Fibroblast of skin of right quadriceps (primary cell): ENCODE data around the gene WDR76.
"Not testable (repeated sequence)": the region's sequence is repeated elsewhere in the genome, so short reads cannot be mapped to it uniquely, and the experiment has no call there.

Experiments
- DNase-seq: peaks from one replicate; pipeline ENCODE4 v3.0.0-alpha.2; 2013

WDR76 gene

DNA sequence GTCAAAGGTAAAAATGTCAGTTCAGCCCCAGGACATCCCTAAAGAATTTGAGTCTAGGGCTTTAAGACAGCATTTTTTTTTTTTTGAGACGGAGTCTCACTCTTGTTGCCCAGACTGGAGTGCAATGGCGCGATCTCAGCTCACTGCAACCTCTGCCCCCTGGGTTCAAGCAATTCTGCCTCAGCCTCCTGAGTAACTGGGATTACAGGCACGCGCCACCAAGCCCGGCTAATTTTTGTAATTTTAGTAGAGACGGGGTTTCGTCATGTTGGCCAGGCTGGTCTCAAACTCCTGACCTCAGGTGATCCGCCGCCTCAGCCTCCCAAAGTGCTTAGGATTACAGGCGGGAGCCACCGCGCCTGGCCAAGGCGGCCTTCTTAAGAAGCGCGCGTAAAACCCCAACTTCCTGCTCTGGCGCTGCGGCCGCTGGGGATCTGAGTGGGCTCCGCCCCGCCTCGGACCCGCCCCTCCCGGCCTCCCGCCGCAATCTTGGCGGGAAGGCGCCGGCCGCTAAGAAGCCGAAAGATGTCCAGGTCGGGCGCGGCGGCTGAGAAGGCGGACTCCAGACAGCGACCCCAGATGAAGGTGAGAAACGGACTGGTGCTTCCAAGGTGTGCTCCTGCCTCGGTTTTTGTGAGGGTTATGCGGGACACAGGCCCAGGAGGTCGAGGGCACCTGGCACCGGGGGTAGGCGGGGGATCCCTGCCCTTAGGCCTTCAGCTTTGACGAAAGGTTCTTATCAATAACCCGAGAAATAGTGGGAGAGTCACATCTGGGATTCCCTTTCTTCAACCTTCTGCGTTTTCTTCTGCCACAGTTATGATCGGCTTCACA is at the start of gene WDR76:
WDR76 (plus strand) TSS at position 495 of the 834 bp plus-strand sequence; CDS start at position 526, 31 bp downstream.
- peak; percentile 84 for DNase-seq

- DNase-seq, result peak; percentile 64
These were observed 49.4 kb upstream of the WDR76 start for GRCh38 chr15:43777267-43777914.

DNA sequence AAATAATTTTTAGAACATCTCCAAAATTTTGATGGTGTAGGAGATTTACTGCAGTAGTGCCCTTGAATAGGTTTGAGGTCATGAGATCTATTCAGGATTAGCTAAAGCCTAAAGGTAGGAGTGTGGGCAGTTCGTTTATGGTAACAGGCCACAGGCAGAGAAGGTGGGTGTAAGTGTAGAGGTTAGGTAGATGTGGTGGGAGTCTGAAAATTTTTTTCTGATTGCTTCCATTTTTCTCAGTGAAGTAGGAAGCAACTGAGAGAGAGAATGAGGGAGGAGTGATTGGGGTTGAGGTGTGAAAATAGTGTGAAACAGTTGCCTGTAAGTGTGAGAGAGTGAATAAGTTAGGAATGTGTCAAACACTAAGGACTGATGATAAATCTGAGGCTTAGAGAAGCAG is 47.8 kb upstream of the WDR76 start:
- no peak for DNase-seq

GRCh38 chr15:43789409-43789808 is 37.4 kb upstream of the WDR76 start:
- no peak for DNase-seq

- DNase-seq, result peak; percentile 100
These were observed 34.6 kb upstream of the WDR76 start, which contains the start of gene SERF2 for GRCh38 chr15:43791993-43792760. SERF2 (plus strand) TSS chr15:43792320; CDS start chr15:43792377, 57 bp downstream.

DNA sequence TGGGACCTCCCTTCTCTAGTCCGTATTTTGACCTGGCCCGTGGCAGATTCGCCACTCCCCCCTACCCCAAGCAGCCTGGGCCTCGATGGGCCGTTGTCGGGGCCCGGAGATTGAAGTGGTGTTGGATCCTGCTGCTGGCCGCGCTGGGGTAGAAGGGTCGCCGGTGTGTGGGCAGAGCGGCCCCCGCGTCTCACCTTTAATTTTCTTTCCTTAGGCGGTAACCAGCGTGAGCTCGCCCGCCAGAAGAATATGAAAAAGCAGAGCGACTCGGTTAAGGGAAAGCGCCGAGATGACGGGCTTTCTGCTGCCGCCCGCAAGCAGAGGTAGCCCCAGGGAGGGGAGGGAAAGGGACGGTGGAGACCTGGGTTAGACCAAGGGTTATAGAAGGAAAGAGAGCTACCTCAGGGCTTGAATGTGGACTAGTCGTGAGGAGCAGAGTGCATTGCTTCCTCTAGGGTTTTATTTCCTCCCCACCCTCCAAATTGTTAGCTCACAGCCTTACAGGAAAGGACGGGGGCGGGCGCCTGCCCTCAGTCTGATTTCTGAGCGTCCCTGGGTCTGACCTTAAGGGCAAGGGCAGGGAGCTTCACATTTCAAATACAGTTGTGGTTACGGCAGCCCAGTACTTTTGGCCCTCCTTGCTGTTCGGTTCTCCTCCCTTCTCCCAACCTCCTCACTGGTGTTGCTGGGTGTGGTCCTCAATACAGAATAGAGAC is 33.9 kb upstream of the WDR76 start:
- peak; percentile 32 for DNase-seq

DNA sequence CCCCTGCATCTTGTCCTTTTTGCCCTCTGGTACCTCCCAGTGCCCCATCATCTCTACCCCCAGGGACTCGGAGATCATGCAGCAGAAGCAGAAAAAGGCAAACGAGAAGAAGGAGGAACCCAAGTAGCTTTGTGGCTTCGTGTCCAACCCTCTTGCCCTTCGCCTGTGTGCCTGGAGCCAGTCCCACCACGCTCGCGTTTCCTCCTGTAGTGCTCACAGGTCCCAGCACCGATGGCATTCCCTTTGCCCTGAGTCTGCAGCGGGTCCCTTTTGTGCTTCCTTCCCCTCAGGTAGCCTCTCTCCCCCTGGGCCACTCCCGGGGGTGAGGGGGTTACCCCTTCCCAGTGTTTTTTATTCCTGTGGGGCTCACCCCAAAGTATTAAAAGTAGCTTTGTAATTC is 33.2 kb upstream of the WDR76 start:
- no peak for DNase-seq

GRCh38 chr15:43794269-43795037 is 32.3 kb upstream of the WDR76 start:
- DNase-seq, result peak; percentile 55

GRCh38 chr15:43795197-43795596 is 31.6 kb upstream of the WDR76 start:
- no peak for DNase-seq

DNA sequence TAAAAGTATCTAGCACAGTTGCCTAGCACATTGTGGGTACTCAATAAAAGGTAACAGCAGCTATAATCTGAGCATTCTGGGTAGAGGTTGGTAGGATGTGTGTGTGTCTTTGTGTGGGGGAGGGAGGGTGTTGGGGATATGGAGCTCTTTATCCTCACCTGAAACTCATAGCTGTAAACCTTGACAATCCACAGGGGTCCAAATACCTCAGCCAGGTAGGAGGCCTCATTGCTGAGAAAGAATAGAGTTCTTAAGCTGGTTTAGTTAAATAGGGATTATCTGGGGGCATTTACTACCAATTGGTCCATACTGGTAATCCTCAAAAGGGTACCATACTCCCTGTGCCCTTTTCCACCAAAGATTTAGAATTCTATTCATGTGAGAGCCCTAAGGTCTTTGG is 30.8 kb upstream of the WDR76 start:
- no peak for DNase-seq

DNA sequence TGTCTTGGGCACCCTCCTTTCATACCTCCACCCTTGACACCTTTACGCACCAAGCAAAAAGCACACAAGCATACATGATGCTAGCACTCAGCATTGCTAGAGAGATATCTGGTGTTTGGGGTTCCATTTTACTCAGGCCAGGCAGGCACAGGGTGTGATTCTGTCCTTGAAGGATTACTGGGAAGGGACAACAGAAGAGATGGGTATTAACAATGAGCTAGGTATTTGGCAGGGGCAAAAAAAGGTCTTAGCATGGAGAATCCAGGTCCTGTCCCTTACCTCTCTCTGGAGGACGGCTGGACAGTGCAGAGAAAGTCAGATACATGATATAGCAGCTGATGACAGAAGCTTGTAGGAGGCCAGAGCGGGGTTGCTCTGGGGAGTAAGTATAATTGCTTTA is 30.2 kb upstream of the WDR76 start:
- DNase-seq, result no peak

GRCh38 chr15:43799209-43799944 is 27.4 kb upstream of the WDR76 start:
- no peak for DNase-seq

DNA sequence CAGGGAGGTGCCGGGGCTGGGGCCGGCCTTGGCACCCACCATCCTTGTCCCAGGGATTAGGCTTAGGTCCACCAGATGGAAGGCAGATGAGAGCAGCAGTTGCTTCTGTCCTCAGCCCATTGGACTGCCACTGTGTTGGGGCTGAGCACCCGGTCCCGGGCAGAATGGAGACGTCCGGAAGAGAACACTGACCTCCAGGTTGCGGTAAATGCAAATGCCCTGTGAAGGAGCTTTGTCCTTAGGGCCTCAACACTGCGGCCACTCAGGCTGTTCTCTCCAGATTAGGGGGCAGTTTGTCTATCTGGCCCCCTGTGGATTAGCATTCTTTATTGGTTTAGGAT is 26.9 kb upstream of the WDR76 start, which contains the start of gene SERINC4:
SERINC4 (minus strand) TSS at position 276 of the 341 bp plus-strand sequence; CDS start at position 42, 234 bp downstream.
- no peak for DNase-seq

- peak; percentile 84 for DNase-seq
These were observed 26.3 kb upstream of the WDR76 start, which contains the start of gene HYPK for GRCh38 chr15:43800286-43801141. HYPK (plus strand) TSS chr15:43800599; CDS start chr15:43800623, 24 bp downstream.

DNA sequence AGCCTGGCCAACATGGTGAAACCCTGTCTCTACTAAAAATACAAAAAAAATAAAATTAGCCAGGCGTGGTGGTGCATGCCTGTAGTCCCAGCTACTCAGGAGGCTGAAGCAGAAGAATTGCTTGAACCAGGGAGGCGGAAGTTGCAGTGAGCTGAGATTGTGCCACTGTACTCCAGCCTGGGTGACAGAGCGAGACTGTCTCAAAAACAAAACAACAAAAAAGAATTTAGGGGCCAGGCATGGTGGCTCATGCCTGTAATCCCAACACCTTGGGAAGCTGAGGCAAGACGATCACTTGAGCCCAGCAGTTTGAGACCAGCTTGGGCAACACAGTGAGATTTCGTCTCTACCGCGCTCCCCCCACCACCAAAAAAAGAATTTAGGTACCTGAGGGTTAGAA is 24.1 kb upstream of the WDR76 start:
- DNase-seq, result not testable (repeated sequence)

DNA sequence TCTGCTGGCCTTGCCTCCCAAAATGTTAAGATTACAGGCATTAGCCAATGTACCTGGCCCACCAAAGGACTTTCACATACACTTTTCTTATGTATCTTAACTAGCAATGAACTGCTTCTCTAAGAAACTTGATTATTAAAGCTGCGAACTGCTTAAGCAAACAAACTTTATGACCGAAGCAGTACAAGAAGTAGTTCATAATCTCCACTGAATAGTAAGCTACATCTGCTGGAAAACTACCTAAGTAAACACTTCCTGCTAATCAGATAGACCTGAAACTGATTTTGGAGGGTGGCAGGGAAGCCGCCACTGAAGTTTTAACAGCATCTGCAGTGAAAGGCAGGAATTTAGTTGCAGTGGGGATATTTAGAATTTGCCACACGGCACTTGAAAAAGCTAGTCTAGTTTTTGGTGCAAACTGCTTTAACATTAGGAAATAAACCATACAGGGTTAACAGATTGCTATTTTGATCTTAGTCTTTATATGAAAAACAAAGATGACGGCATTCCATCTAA is 18.3 kb upstream of the WDR76 start:
- no peak for DNase-seq

GRCh38 chr15:43808960-43809678 is 17.7 kb upstream of the WDR76 start:
- no peak for DNase-seq

- not testable (repeated sequence) for DNase-seq
These were observed 11.7 kb upstream of the WDR76 start for GRCh38 chr15:43815064-43815463.

- DNase-seq, result no peak
These were observed 5.3 kb upstream of the WDR76 start for GRCh38 chr15:43821505-43821904.
